ENCODE measurements around the gene CFH.

CFH gene

GRCh38 chr1:196640976-196641375, 10.9 kb upstream of the CFH start:
- DNase-seq: no peak
- Mint-ChIP-seq H3K4me1 (no peaks in the 10 kb centered on the region), H3K27ac (no peak overlapping the region), H3K27me3 (ENCODE audit: low read depth, poor library complexity) (no peaks in the 10 kb centered on the region), H3K4me3 (no peak overlapping the region), H3K9me3 (no peaks in the 10 kb centered on the region), H3K36me3 (ENCODE audit: low read depth) (no peaks in the 10 kb centered on the region)
- TF ChIP-seq CTCF (IDR thresholded peaks at IDR 0.05): no peak

GRCh38 chr1:196649990-196650389, 1.9 kb upstream of the CFH start:
- H3K9me3 Mint-ChIP-seq: no peaks in the 10 kb centered on the region
- TF ChIP-seq CTCF (IDR thresholded peaks at IDR 0.05): no peak
- no peaks in the 10 kb centered on the region for H3K4me1 Mint-ChIP-seq
- peak overlapping the region; percentile 32 for H3K27ac Mint-ChIP-seq
- no peak overlapping the region for H3K4me3 Mint-ChIP-seq
- H3K27me3 Mint-ChIP-seq (ENCODE audit: low read depth, poor library complexity): no peaks in the 10 kb centered on the region
- DNase-seq: no peak
- no peaks in the 10 kb centered on the region for H3K36me3 Mint-ChIP-seq (ENCODE audit: low read depth)

GRCh38 chr1:196650403-196650802, 1.4 kb upstream of the CFH start:
- H3K27me3 Mint-ChIP-seq (ENCODE audit: low read depth, poor library complexity): no peaks in the 10 kb centered on the region
- no peak overlapping the region for H3K4me3 Mint-ChIP-seq
- H3K27ac Mint-ChIP-seq: no peak overlapping the region
- no peak for TF ChIP-seq CTCF (IDR thresholded peaks at IDR 0.05)
- DNase-seq: no peak
- H3K4me1 Mint-ChIP-seq: no peaks in the 10 kb centered on the region
- H3K36me3 Mint-ChIP-seq (ENCODE audit: low read depth): no peaks in the 10 kb centered on the region
- H3K9me3 Mint-ChIP-seq: no peaks in the 10 kb centered on the region

- no peak for TF ChIP-seq CTCF (IDR thresholded peaks at IDR 0.05)
- DNase-seq: no peak
- Mint-ChIP-seq H3K27ac (no peak overlapping the region), H3K9me3 (no peaks in the 10 kb centered on the region), H3K4me3 (no peak overlapping the region), H3K27me3 (ENCODE audit: low read depth, poor library complexity) (no peaks in the 10 kb centered on the region), H3K4me1 (no peaks in the 10 kb centered on the region), H3K36me3 (ENCODE audit: low read depth) (no peaks in the 10 kb centered on the region)
Observed at GRCh38 chr1:196651079-196651478, 764 bp upstream of the CFH start.

GRCh38 chr1:196654271-196654670, 2.4 kb downstream of the CFH start:
- Mint-ChIP-seq H3K9me3 (no peaks in the 10 kb centered on the region), H3K4me1 (no peaks in the 10 kb centered on the region), H3K36me3 (ENCODE audit: low read depth) (no peaks in the 10 kb centered on the region), H3K4me3 (no peak overlapping the region), H3K27ac (no peak overlapping the region), H3K27me3 (ENCODE audit: low read depth, poor library complexity) (no peaks in the 10 kb centered on the region)
- TF ChIP-seq CTCF (IDR thresholded peaks at IDR 0.05): no peak
- no peak for DNase-seq

- Mint-ChIP-seq H3K9me3 (no peaks in the 10 kb centered on the region), H3K4me3 (no peak overlapping the region), H3K36me3 (ENCODE audit: low read depth) (no peaks in the 10 kb centered on the region), H3K27me3 (ENCODE audit: low read depth, poor library complexity) (no peaks in the 10 kb centered on the region), H3K27ac (no peak overlapping the region), H3K4me1 (no peaks in the 10 kb centered on the region)
- DNase-seq: no peak
- no peak for TF ChIP-seq CTCF (IDR thresholded peaks at IDR 0.05)
Observed at GRCh38 chr1:196655071-196655470, 3.2 kb downstream of the CFH start.

Measured in nephron progenitor cell (in vitro differentiated cells).